ENCODE data around the gene TMEM115. TPM values are rescaled to one million over a fixed set of nuclear protein-coding genes. Genes with fewer than 3 reads are reported as not detected.

Gene TMEM115
- total and polyA plus RNA-seq, 8 donors: 13.8 to 29.2 (median 16.8) TPM

- no peak for FAIRE-seq
- no peak for ATAC-seq
- no peaks in the 10 kb centered on the region for H3K9me3 ChIP-seq
- H3K27ac ChIP-seq: no peak overlapping the region
- H3K4me3 ChIP-seq: no peak overlapping the region
- TF ChIP-seq CTCF (IDR thresholded peaks at IDR 0.05): no peak
- 80 to 82% methylated on average over 2 of the region's 2 CpGs for WGBS, 2 donors
- H3K4me1 ChIP-seq: peaks cover 12 to 28% (median 21%) of the 10 kb centered on the region in 3 donors
- DNase-seq: no peak
- intact Hi-C loops (cut with DNase I): loop anchor here in 1 of 3 donors (10.0 kb wide), 1 partner anchor 70 kb away; no protein-coding TSS in a partner anchor
- no peaks in the 10 kb centered on the region for H3K27me3 ChIP-seq
- peaks cover 0 to 11% (median 9%) of the 10 kb centered on the region in 3 donors for H3K36me3 ChIP-seq
These were observed 34.2 kb downstream of the TMEM115 start for GRCh38 chr3:50325113-50325480.

GRCh38 chr3:50324351-50325112 lies 34.8 kb downstream of the TMEM115 start:
- TF ChIP-seq CTCF (IDR thresholded peaks at IDR 0.05): peak; percentile 51 to 73 (median 66)
- no peaks in the 10 kb centered on the region for H3K27me3 ChIP-seq
- no peak for ATAC-seq
- H3K4me3 ChIP-seq: no peak overlapping the region
- DNase-seq: peak in 4 of 6 donors; percentile 71 to 85 (median 79)
- peaks cover 13 to 30% (median 27%) of the 10 kb centered on the region in 3 donors for H3K4me1 ChIP-seq
- FAIRE-seq: no peak
- WGBS, 2 donors: 40 to 46% methylated on average over 4 of the region's 4 CpGs
- intact Hi-C loops (cut with DNase I): loop anchor here in 1 of 3 donors (10.0 kb wide), 1 partner anchor 70 kb away; no protein-coding TSS in a partner anchor
- peaks cover 0 to 8% (median 3%) of the 10 kb centered on the region in 3 donors for H3K36me3 ChIP-seq
- H3K9me3 ChIP-seq: no peaks in the 10 kb centered on the region
- peak overlapping the region; percentile 5 to 31 (median 13) for H3K27ac ChIP-seq

DNA sequence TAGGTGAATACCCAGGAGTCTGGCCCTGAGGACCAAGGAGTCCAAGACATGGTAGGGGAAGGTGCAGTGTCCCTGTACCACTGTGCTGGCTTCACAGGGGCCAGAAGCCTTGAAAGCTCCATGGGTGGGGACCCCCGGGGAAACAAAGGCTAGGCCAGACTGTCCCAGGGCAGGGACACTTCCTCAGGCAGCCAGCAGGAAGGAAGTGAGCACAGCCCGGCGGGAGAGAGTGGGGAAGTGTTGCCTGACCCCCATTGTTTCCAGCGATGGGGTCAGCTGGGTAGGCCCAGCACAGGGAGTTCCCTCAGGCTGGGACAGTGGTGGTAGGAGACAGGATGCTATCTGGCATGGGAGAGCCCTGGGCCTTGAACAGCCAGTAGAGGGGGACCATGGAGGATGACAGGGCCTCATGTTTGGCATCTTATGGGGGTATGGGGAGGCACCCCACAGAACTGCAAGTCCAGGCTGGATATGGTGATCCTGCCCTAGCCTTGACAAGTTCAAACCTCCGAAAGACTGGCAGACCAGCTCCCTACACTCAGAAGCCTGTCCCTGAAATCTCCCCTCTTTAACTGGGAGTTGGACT lies 35.6 kb downstream of the TMEM115 start:
- peaks cover 13 to 31% (median 25%) of the 10 kb centered on the region in 3 donors for H3K4me1 ChIP-seq
- 66 to 85% methylated on average over 5 of the region's 5 CpGs for WGBS, 2 donors
- H3K27ac ChIP-seq: peak overlapping the region in 3 of 4 donors; percentile 14 to 31 (median 30)
- no peaks in the 10 kb centered on the region for H3K27me3 ChIP-seq
- intact Hi-C loops (cut with DNase I): loop anchor here in 1 of 3 donors (10.0 kb wide), 1 partner anchor 69 kb away; no protein-coding TSS in a partner anchor
- no peaks in the 10 kb centered on the region for H3K9me3 ChIP-seq
- ATAC-seq: no peak
- H3K36me3 ChIP-seq: peaks cover 0 to 8% (median 0%) of the 10 kb centered on the region in 3 donors
- FAIRE-seq: no peak
- no peak for TF ChIP-seq CTCF (IDR thresholded peaks at IDR 0.05)
- H3K4me3 ChIP-seq: no peak overlapping the region
- peak in 2 of 6 donors; percentile 26 to 55 for DNase-seq

DNA sequence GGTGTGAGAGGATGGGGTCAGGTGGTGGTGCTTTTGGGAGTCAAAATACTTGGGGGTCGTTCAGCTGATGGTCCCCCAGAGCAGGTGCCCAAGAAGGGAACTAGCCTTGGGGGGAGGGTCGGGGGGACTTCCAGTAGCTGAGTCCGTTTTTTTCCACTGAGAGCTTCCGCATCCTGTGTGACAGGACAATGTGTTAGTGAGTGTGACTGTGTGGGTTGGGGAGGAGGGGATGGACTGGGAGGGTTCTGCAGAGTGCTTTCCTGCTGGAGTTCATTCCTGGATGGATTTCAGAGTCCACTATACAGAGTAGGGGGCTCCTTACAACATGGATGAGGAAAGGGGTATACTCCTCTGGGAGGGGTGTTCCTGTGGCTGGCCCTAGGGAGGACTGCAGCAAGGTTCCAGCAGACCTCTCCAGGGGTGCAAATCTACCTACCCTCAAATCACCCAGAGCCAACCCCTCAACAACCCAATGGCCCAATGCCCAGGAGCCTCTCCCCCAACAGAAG lies 36.2 kb downstream of the TMEM115 start:
- Histone ChIP-seq H3K4me3 (no peak overlapping the region), H3K36me3 (peaks cover 0 to 8% (median 0%) of the 10 kb centered on the region in 3 donors), H3K9me3 (no peaks in the 10 kb centered on the region), H3K27me3 (no peaks in the 10 kb centered on the region), H3K4me1 (peaks cover 13 to 29% (median 22%) of the 10 kb centered on the region in 3 donors), H3K27ac (peak overlapping the region in 3 of 4 donors; percentile 88 to 96 (median 95))
- peak in 1 of 6 donors; percentile 25 for DNase-seq
- intact Hi-C loops (cut with DNase I): loop anchor here in 1 of 3 donors (10.0 kb wide), 1 partner anchor 68 kb away; no protein-coding TSS in a partner anchor
- no peak for FAIRE-seq
- ATAC-seq: no peak
- WGBS, 2 donors: 43 to 46% methylated on average over 4 of the region's 4 CpGs
- no peak for TF ChIP-seq CTCF (IDR thresholded peaks at IDR 0.05)
